Activated T-cell treated with anti-CD3 and anti-CD28 coated beads, Interleukin-2, amount 50 U/mL, for 48 hours (primary cell): ENCODE measurements around the gene HEG1.
"Not testable (repeated sequence)": the region's sequence is repeated elsewhere in the genome, so short reads cannot be mapped to it uniquely, and the experiment has no call there.

Experiments
- DNase-seq, 2 experiments: peaks; one replicate each; pipeline ENCODE4 v3.0.0-alpha.2; 2020

The HEG1 gene

GRCh38 chr3:124978627-124979026 is 77.2 kb downstream of the HEG1 start:
- no peak for DNase-seq

- no peak for DNase-seq
Observed at GRCh38 chr3:124976383-124976782, 79.4 kb downstream of the HEG1 start.

DNA sequence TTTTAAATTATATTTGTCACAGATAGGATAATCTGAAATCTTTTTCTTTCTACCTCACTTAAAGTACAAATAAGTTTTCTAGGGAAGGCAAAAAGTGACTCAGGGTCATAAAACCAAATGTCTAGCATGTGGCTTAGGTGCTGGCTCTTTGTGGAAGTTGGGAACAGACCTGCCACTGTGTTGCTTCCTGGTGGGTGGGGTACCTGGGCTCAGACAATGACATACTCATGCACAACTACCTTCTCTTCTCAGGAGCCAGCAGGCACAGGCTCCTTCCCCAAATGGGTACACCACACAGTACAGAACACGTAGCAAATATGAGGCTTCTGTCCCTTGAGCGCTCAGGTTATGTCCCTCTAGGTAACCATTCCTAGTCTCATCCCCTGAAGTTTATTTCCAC is 81.1 kb downstream of the HEG1 start:
- DNase-seq = no peak

- DNase-seq = no peak
Observed at GRCh38 chr3:124973290-124973689, 82.5 kb downstream of the HEG1 start.

DNA sequence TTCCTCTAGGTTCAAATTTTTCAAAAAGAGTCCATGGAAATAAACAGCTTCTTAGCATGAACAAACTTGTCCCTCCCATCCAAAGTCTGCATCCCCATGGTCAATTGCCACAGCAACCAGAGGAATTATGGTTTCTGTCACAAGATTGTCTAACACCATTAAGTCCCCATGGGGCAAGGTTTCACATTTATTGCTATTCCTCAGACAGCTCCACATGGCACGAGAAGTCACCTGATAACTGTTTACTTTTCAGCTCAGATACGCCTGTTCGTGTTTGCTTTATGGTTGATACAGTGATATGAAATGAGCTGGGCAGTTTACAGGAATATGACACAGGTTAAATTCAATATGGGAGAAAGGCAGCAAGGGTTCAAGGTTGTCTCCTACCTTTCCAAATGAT is 83.3 kb downstream of the HEG1 start:
- DNase-seq = no peak

- no peak for DNase-seq
Observed at GRCh38 chr3:124969963-124970722, 85.7 kb downstream of the HEG1 start.

- DNase-seq = no peak
Observed at GRCh38 chr3:124969190-124969589, 86.6 kb downstream of the HEG1 start.

- DNase-seq = no peak
Observed at GRCh38 chr3:124967964-124968363, 87.8 kb downstream of the HEG1 start.

GRCh38 chr3:124966521-124967445 is 89.0 kb downstream of the HEG1 start:
- no peak for DNase-seq

- DNase-seq = no peak
Observed at GRCh38 chr3:124965413-124965812, 90.4 kb downstream of the HEG1 start.

DNA sequence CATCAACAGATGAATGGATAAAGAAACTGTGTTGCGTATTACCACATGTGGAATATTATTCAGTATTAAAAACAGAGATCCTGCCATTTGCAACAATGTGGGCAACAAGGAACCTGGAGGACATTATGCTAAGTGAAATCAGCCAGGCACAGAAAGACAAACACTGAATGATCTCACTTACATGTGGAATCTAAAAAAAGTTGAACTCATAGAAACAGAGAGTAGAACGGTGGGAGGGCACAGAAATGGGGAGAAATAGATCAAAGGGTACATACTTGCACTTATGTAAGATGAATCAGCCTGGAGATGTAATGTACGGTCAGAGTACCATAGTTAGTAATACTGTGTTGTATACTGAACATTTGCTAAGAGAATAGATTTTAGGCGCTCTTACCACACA is 91.4 kb downstream of the HEG1 start:
- DNase-seq = no peak

GRCh38 chr3:124963755-124964154 is 92.0 kb downstream of the HEG1 start:
- DNase-seq = no peak

DNA sequence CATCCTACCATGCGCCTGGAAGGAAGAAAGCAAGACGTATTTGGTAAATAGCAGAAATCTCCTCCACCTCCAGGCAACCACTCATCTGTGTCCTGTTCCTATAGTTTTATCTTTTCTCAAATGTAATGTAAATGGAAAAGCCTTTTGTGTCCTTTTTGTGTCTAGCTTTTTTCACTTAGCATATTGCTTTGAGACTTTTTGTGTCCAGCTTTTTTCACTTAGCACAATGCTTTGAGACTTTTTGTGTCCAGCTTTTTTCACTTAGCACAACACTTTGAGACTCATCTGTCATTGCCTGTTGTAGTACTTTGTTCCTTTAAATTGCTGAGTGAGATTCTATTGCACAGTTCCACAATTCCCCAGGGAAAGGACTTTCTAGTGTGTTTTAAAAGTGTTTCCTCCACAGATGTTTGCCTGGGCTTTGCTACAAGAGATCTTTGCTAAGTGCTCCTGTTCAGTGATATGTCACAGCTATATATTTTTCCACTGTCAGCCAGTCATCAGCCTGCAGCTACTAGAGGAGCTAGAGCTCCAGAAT is 93.3 kb downstream of the HEG1 start:
- no peak for DNase-seq

GRCh38 chr3:124960698-124961097 is 95.1 kb downstream of the HEG1 start:
- DNase-seq = no peak

GRCh38 chr3:124960105-124960504 is 95.7 kb downstream of the HEG1 start:
- DNase-seq = no peak

DNA sequence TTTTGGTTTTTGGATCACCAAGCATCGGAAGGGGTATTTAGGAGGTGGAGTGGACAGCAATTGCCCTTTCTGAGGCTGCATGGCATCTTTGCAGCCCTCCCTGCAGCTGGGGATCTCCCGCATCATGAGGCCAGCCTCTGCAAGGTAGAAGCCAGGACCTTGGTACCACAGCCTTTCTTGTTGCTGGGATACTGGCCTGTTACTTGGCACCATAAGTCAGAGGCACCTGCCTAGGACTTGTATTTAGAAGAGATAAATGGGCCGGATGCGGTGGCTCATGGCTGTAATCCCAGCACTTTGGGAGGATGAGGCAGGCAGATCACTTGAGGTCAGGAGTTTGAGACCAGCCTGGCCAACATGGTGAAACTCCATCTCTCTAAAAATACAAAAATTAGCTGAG is 97.8 kb downstream of the HEG1 start:
- not testable (repeated sequence) for DNase-seq

- DNase-seq = no peak
Observed at GRCh38 chr3:124952282-124952855, 103.4 kb downstream of the HEG1 start.

DNA sequence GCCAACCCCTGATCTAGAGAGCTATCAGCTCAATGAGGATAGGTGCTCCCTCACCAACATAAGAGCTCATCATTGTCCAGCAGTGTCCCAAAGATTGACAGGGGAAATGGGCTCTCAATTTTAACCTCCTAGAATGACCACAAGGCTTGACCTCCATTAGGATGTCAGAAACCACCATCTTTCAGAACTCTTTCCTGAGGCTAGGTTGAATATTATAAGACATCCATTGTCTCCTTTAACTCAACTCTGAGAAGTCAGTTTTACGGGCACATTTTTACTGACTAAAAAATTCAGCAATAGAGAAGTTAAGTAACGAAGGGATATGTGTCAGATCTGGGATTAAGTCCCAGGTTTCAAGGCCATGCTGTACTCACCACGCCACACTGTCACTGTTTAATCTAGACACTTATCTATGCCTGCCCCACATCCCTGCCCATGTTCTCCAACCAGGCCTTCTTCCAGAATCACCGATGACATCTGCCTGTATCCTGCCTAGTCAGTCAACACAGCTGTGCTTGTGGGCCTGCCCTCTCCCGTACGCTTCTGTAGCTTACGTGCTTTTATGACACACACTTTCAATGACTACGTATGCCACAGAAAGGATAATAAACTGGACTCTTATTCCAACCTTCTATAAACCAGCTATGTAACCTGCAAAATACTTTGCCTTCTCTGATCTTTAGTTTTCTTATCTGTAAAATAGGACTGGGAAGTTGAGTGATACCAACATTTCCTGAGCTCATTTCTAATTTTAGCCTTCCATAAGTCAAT is 104.1 kb downstream of the HEG1 start:
- no peak for DNase-seq

GRCh38 chr3:124950026-124950425 is 105.8 kb downstream of the HEG1 start:
- no peak for DNase-seq

GRCh38 chr3:124942613-124943012 is 113.2 kb downstream of the HEG1 start:
- DNase-seq = no peak

- DNase-seq = no peak
Observed at GRCh38 chr3:124941771-124942170, 114.0 kb downstream of the HEG1 start.

- DNase-seq = no peak
Observed at GRCh38 chr3:124939661-124940060, 116.1 kb downstream of the HEG1 start.

DNA sequence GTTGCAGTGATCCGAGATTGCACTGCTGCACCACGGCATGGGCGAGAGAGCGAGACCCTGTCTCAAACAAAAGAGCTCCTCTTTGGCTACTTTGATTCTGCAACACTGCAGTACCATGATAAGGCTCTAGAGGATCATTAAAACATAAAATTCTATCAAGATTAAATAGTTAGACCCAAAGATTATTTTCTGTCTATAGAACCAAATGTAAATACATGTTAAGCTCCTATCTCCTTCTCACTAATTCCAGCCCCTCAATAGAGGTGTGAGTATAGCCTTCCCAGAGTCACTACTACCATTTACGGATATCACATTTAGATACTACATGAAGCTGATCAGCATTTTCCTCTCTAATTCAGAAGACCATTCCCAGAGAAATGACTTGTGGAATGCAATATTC is 116.9 kb downstream of the HEG1 start:
- DNase-seq = no peak
